LNCAP (cell line): Measurements from ENCODE around the gene SOHLH2.

Experiments
- TF ChIP-seq, protein P1 (sequence below): fragments of 450-650 bp; IDR thresholded peaks from 2 replicates; pipeline ENCODE4 v1.5.1; 2017; ENCODE audit warnings: mild to moderate bottlenecking

Gene SOHLH2

DNA sequence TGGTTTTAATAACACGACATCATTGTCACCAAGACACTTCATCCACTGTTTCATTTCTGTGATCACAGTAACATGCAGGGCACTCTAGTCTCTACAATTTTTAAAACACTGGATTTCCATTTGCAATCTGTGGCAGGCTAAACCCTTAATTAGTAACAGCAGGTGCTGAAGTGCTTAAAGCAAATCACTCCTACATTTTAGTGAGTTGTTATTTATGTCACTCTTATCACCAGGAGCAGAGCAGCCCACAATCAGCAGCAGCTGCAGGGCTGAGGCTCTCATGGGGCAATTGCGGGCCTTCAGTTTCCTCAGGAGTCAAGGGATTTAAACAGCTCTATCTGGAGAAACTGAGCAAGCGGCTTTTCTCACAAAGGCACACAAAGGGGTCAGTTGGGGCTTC lies 1.6 kb downstream of the SOHLH2 start:
- TF ChIP-seq, protein P1, sequence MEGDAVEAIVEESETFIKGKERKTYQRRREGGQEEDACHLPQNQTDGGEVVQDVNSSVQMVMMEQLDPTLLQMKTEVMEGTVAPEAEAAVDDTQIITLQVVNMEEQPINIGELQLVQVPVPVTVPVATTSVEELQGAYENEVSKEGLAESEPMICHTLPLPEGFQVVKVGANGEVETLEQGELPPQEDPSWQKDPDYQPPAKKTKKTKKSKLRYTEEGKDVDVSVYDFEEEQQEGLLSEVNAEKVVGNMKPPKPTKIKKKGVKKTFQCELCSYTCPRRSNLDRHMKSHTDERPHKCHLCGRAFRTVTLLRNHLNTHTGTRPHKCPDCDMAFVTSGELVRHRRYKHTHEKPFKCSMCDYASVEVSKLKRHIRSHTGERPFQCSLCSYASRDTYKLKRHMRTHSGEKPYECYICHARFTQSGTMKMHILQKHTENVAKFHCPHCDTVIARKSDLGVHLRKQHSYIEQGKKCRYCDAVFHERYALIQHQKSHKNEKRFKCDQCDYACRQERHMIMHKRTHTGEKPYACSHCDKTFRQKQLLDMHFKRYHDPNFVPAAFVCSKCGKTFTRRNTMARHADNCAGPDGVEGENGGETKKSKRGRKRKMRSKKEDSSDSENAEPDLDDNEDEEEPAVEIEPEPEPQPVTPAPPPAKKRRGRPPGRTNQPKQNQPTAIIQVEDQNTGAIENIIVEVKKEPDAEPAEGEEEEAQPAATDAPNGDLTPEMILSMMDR: no peak

DNA sequence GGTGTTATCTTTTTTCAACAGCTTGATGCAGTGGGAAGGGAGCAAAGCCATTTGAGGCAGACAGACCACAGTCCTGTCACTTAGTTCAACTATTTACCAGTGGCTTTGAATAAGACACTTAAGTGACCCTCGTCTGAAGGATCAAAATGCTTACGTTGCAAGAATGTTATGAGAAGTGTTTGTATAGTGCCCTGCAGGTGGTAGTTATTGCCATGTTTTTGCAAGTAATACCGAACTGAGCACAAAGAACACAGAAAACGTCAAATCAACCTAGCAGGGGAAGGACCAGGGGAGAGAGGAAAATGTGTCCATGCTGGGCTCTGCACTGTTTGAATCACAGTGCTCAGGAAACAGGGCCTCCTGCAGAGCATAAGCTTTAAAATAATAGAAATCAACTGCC lies 2.8 kb downstream of the SOHLH2 start:
- TF ChIP-seq, protein P1: no peak

DNA sequence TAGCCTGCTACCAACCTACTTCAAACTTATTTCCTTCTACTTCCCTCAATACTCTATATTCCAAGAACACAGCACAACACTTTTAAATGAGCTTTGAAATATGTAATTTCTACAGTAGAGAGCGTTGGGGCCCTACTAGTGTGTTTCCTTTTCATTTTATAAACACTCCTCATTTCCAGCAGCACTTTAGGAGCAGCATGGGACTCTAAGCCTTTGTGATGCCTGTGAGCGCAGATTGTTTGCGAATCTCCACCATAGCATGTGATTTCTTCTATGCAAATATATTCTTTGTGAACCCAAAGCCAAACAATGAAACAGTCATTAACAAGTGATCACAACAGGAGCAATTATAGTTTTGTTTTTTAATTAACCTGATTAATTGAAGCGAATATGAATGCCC lies 3.6 kb downstream of the SOHLH2 start:
- TF ChIP-seq, protein P1: no peak

DNA sequence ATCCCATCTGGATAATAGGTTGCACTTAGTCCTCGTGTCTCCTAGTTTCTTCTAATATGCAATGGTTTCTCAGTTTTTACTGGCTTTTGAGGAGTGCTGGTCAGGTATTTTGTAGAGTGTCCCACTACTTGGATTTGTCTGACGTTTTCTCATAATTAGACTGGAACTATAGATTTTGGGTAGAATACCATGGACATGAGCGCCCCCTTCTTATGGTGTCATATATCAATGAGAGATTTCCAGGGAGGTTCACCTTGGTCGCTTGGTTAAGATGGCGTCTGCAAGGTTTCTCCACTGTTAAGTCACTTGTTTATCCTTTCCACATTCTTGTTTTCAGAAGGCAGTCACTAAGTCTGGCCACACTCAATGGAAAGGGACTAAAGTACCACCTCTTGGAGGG lies 6.7 kb downstream of the SOHLH2 start:
- TF ChIP-seq, protein P1: no peak; the same call in 1 of the 2 replicates

DNA sequence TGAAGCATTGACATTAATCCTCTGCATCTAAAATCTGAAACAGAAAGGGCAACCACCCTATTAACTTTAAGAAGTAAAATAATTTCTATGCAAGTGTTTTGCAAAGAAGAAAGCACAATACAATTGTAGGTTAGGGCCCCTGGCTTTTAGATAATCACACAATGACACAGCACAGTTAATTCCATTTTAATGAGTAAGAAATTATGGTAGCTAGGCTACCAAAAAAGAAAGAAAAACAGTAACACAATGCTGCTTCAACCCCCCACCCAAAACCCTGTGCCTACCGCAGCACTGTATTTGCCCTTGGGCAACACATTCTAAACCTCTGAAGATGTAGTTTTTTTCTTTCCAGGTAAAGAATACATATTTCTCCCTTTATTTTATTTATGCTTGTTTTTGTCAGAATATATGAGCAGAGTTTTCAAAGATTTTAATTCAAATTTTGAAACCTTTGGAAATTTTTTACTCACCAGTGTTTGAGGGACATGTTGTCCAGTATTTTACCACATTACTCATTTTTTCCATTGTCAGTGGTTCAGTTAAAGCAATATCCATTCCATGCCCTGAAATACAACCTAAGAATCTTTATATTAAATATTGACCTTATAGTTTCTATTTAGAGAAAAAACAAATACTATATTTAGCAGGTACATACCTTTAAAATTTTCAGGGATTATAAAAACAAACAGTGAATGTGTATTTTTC lies 21.1 kb downstream of the SOHLH2 start:
- TF ChIP-seq, protein P1: no peak

DNA sequence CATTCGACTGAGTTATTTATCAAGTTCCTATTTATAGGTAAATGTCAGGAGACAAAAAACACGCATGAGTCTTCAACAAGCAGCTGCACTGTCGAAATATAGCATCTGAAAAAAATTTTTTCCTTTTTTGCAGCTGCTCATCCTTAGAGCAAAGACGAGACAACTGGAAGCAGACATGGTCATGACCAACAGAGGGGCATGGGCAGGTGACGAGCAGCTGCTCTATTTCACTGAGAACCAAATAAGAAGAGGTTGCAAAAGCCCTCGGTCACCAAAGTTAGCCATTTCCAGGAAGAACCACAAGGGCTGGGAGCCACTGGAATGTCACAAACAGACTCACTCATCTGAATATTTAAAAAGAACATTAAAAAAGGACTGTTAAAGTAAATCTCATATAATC lies 22.2 kb downstream of the SOHLH2 start:
- TF ChIP-seq, protein P1: no peak

DNA sequence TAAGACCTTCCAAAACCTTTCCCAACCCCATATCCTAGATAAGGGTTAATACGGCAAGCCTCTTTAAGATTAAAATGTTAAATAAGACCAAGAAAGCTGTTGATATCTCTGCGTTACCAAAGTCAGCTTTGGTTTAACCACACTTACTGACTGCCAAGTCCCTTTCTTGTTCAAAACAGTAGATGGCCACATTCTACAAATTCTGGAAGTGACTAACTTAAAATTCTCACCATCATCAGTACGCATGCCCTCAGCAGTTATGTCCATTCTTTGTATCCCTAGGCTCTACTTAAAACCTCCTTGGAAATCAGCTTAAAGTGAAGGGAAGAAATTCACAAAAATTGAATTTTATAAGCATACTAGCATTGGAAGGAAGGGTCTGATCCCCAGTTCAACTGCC lies 23.6 kb downstream of the SOHLH2 start:
- TF ChIP-seq, protein P1: no peak

DNA sequence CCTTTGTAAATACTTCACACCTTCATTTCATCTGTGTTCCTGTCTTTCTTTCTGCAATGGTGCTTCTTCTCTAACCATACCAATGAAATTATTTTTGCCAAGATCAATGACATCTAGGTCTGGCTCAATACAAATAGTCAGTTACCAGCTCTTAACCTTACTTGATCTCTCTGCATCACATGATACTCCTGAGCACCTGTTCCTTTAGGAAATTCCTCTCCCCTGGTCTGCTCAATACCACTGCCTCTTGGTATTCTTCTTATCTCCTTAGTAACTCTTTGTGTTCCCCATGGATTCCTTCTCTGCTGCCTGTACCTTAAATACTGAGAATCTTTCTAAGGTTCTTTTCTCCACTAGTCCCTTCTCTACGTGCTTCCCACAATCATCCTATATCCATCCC lies 25.9 kb downstream of the SOHLH2 start:
- TF ChIP-seq, protein P1: no peak
